CD14-positive monocyte (primary cell): Measurements from ENCODE around the gene ITGA5. TPM values are rescaled to one million over a fixed set of nuclear protein-coding genes. Genes with fewer than 3 reads are reported as not detected.

Experiments used
- DNase-seq, 3 donors: peaks; one replicate each; pipeline ENCODE4 v3.0.0-alpha.2; 2011 to 2022
- H2AFZ ChIP-seq: 2 replicates; pipeline ENCODE4 v1.6.0; 2012; ENCODE audit warnings: mild to moderate bottlenecking, low read depth, low read length, inconsistent platforms; ENCODE audit not compliant: insufficient read depth, poor library complexity, severe bottlenecking
- H3K27ac ChIP-seq, 2 donors: 1 replicate in 1 of 2; 2 replicates in 1 of 2; pipeline ENCODE4 v1.5.1; 2012 to 2013; ENCODE audit warnings: low read length in 2 of 2, control low read depth in 1 of 2, inconsistent platforms in 1 of 2, low read depth in 1 of 2, mild to moderate bottlenecking in 1 of 2
- H3K27me3 ChIP-seq, 2 donors: one replicate each; pipeline versions ENCODE4 v1.6.0 to v1.6.1; 2011 to 2013; ENCODE audit warnings: low read length in 2 of 2; ENCODE audit not compliant: control insufficient read depth in 2 of 2, insufficient read depth in 2 of 2
- H3K36me3 ChIP-seq, 2 donors: replicated peaks in 1 of 2; 1 replicate in 1 of 2; 2 replicates in 1 of 2; pipeline versions ENCODE4 v1.5.1 to v1.6.1; 2012 to 2013; ENCODE audit warnings: low read length in 2 of 2, control low read depth in 1 of 2, inconsistent platforms in 1 of 2, mild to moderate bottlenecking in 1 of 2; ENCODE audit not compliant: insufficient read depth in 2 of 2, control insufficient read depth in 1 of 2
- H3K4me1 ChIP-seq, 2 donors: 1 replicate in 1 of 2; 2 replicates in 1 of 2; pipeline versions ENCODE4 v1.5.1 to v1.6.1; 2012 to 2013; ENCODE audit warnings: low read length in 2 of 2, control low read depth in 1 of 2, inconsistent platforms in 1 of 2, mild to moderate bottlenecking in 1 of 2, moderate library complexity in 1 of 2; ENCODE audit not compliant: insufficient read depth in 2 of 2, control insufficient read depth in 1 of 2
- H3K4me2 ChIP-seq: replicated peaks from 2 replicates; pipeline ENCODE3; 2012; ENCODE audit warnings: low read length, moderate library complexity, mild to moderate bottlenecking; ENCODE audit not compliant: poor library complexity, severe bottlenecking; ENCODE audit errors: extremely low read depth
- H3K4me3 ChIP-seq, 3 experiments: fragments of 200-600 bp in 1 of 3; sonication (generic) in 1 of 3; replicated peaks in 1 of 3; 1 replicate in 2 of 3; 2 replicates in 1 of 3; pipeline ENCODE4 v1.5.1; 2011 to 2013; ENCODE audit warnings: low read length in 3 of 3, mild to moderate bottlenecking in 3 of 3, control low read depth in 2 of 3, low read depth in 2 of 3, inconsistent platforms in 1 of 3, moderate library complexity in 1 of 3
- H3K79me2 ChIP-seq: 2 replicates; pipeline ENCODE4 v1.6.0; 2012; ENCODE audit warnings: mild to moderate bottlenecking, control low read depth, inconsistent platforms, low read length, moderate library complexity; ENCODE audit not compliant: insufficient read depth
- H3K9ac ChIP-seq: 2 replicates; pipeline ENCODE4 v1.6.0; 2017; ENCODE audit warnings: low read length, mild to moderate bottlenecking; ENCODE audit not compliant: insufficient read depth, poor library complexity, severe bottlenecking
- H3K9me3 ChIP-seq, 2 donors: replicated peaks in 1 of 2; 1 replicate in 1 of 2; 2 replicates in 1 of 2; pipeline versions ENCODE4 v1.5.1 to v1.6.1; 2012 to 2013; ENCODE audit warnings: low read length in 2 of 2, control low read depth in 1 of 2; ENCODE audit not compliant: control insufficient read depth in 1 of 2, insufficient read depth in 1 of 2
- H4K20me1 ChIP-seq: 2 replicates; pipeline ENCODE4 v1.6.0; 2012; ENCODE audit warnings: mild to moderate bottlenecking, low read length, control low read depth, moderate library complexity; ENCODE audit not compliant: insufficient read depth
- H3K27ac Mint-ChIP-seq, 7 donors: one replicate each; pipeline ENCODE4 v1.8.0; 2020; ENCODE audit warnings: mild to moderate bottlenecking in 7 of 7, mixed read lengths in 7 of 7, moderate library complexity in 6 of 7, inconsistent platforms in 2 of 7
- H3K27me3 Mint-ChIP-seq, 3 donors: one replicate each; pipeline ENCODE4 v1.8.0; 2021 to 2022; ENCODE audit warnings: low read depth in 3 of 3, mild to moderate bottlenecking in 3 of 3, mixed read lengths in 3 of 3, moderate library complexity in 3 of 3, inconsistent platforms in 1 of 3
- H3K36me3 Mint-ChIP-seq, 2 donors: one replicate each; pipeline ENCODE4 v1.8.0; 2020; ENCODE audit warnings: mixed read lengths in 2 of 2, inconsistent platforms in 1 of 2, mild to moderate bottlenecking in 1 of 2
- H3K4me1 Mint-ChIP-seq: one replicate; pipeline ENCODE4 v1.8.0; 2020; ENCODE audit warnings: mild to moderate bottlenecking, mixed read lengths
- H3K4me3 Mint-ChIP-seq, 2 donors: one replicate each; pipeline ENCODE4 v1.8.0; 2020; ENCODE audit warnings: mild to moderate bottlenecking in 2 of 2, mixed read lengths in 2 of 2, moderate library complexity in 1 of 2
- H3K9me3 Mint-ChIP-seq, 7 donors: one replicate each; pipeline ENCODE4 v1.8.0; 2020 to 2022; ENCODE audit warnings: mixed read lengths in 7 of 7, mild to moderate bottlenecking in 6 of 7, moderate library complexity in 6 of 7, inconsistent platforms in 2 of 7
- CTCF ChIP-seq: fragments of 200-600 bp; IDR thresholded peaks from one replicate; pipeline ENCODE4 v1.8.0; 2022; ENCODE audit warnings: antibody characterized with exemption, mild to moderate bottlenecking
- WGBS: methylation state at CpG from one replicate; pipeline ENCODE4 v1.1.5; 2013; ENCODE audit warnings: missing lambda C conversion rate; ENCODE audit not compliant: insufficient coverage; 5-methylcytosine and 5-hydroxymethylcytosine counted together
- intact Hi-C, 2 donors: fragments of 100-400 bp; cut with micrococcal nuclease; formaldehyde crosslinking; loops; one replicate each; pipeline versions ENCODE4 v1.15.0 to v1.15.1; 2023
- polyA plus RNA-seq, 3 donors: library from polyadenylated mRNA; depleted of rRNA in 1 of 3; unstranded in 2 of 3; stranded (reverse) in 1 of 3; fragments of 300-500 nt in 2 of 3; fragments of >200 nt in 1 of 3; fragmentation: Illumina TruSeq in 2 of 3; gene quantifications; 1 replicate in 2 of 3; 2 replicates in 1 of 3; pipeline ENCODE4 v1.2.3, GENCODE V29; 2012 to 2021

The ITGA5 gene
- polyA plus RNA-seq, 3 donors, result 85.5 to 142 (median 99.4) TPM

DNA sequence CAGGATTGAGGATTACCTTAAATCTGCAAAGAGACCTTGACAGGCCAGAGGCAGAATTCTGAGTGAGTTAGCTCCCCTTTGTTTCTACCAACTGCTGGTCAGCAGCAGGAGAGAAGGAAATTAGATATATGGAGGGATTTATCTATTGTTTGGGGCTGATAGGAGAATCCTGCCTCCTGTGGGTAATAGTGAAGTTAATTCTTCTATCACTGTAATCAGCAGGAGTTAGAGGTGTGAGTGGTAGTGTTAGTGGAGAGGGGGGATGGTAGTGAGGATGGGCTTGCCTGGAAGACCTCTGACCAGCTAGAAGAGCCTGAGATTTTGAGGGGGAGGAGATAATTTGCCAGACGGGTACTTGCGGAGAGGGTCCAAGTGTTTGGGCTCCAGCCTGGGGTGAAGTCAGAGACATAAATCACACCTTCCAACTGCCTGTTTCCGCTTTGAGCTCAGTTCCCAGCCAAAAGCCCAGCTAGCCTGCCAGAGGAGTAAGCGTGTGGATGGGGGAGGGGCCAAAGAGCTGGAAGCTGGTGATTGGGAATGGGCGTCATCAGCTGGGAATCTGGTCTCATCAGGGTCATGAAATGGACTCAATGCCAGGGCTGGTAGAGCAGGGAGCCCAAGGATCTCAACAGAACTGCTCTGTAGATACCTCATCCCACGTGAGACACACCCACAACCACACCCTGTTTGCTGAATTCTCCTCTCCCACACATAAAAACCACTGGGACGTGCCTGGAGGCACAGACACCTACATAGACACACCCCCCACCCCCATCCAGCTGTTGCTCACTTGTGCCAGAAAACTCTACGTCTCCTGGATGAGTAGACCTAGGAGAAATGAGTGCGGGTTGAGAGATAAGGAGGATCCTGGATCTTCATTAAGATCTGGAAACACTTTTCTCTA lies 13.1 kb upstream of the ITGA5 start:
- Mint-ChIP-seq H3K36me3 (no peaks in the 10 kb centered on the region), H3K4me1 (peaks cover 42% of the 10 kb centered on the region), H3K27me3 (peaks cover 9 to 13% (median 12%) of the 10 kb centered on the region in 3 donors), H3K27ac (peak overlapping the region in 2 of 7 donors; percentile 7 to 18), H3K4me3 (no peak overlapping the region), H3K9me3 (peaks cover 0 to 4% (median 0%) of the 10 kb centered on the region in 7 donors)
- Histone ChIP-seq H3K9ac (no peak overlapping the region), H3K4me2 (no peak overlapping the region), H3K36me3 (no peaks in the 10 kb centered on the region), H4K20me1 (no peaks in the 10 kb centered on the region), H3K79me2 (no peaks in the 10 kb centered on the region), H3K9me3 (no peaks in the 10 kb centered on the region), H3K4me1 (peaks cover 27 to 30% of the 10 kb centered on the region in 2 donors), H2AFZ (no peak overlapping the region), H3K27me3 (no peaks in the 10 kb centered on the region), H3K27ac (no peak overlapping the region), H3K4me3 (no peak overlapping the region)
- no peak for TF ChIP-seq CTCF
- 33% methylated on average over 1 of the region's 9 CpGs for WGBS
- DNase-seq, result no peak
- intact Hi-C loops, result no loop called here

GRCh38 chr12:54430471-54431069 lies 11.5 kb upstream of the ITGA5 start:
- no peak overlapping the region for H3K27ac ChIP-seq
- no peaks in the 10 kb centered on the region for H3K27me3 ChIP-seq
- Mint-ChIP-seq H3K4me1 (peaks cover 47% of the 10 kb centered on the region), H3K4me3 (peak overlapping the region in 1 of 2 donors; percentile 23), H3K27ac (peak overlapping the region in 2 of 7 donors; percentile 30 to 40), H3K36me3 (no peaks in the 10 kb centered on the region), H3K27me3 (peaks cover 12 to 14% (median 13%) of the 10 kb centered on the region in 3 donors), H3K9me3 (peaks cover 0 to 4% (median 0%) of the 10 kb centered on the region in 7 donors)
- no peak for DNase-seq
- H3K4me1 ChIP-seq, result peaks cover 27 to 32% of the 10 kb centered on the region in 2 donors
- intact Hi-C loops, result no loop called here
- no peak overlapping the region for H3K9ac ChIP-seq
- TF ChIP-seq CTCF, result no peak
- no peak overlapping the region for H2AFZ ChIP-seq
- no peak overlapping the region for H3K4me3 ChIP-seq
- no peaks in the 10 kb centered on the region for H3K36me3 ChIP-seq
- no peak overlapping the region for H3K4me2 ChIP-seq
- H3K9me3 ChIP-seq, result no peaks in the 10 kb centered on the region
- H4K20me1 ChIP-seq, result no peaks in the 10 kb centered on the region
- 100% methylated on average over 3 of the region's 5 CpGs for WGBS
- no peaks in the 10 kb centered on the region for H3K79me2 ChIP-seq
